ENCODE data around the gene HOXD13.

HOXD13 gene

GRCh38 chr2:176071330-176072291, 20.9 kb upstream of the HOXD13 start:
- DNase-seq (ENCODE audit: extremely low read depth, low read depth) = no peak
- TF ChIP-seq, protein P1, sequence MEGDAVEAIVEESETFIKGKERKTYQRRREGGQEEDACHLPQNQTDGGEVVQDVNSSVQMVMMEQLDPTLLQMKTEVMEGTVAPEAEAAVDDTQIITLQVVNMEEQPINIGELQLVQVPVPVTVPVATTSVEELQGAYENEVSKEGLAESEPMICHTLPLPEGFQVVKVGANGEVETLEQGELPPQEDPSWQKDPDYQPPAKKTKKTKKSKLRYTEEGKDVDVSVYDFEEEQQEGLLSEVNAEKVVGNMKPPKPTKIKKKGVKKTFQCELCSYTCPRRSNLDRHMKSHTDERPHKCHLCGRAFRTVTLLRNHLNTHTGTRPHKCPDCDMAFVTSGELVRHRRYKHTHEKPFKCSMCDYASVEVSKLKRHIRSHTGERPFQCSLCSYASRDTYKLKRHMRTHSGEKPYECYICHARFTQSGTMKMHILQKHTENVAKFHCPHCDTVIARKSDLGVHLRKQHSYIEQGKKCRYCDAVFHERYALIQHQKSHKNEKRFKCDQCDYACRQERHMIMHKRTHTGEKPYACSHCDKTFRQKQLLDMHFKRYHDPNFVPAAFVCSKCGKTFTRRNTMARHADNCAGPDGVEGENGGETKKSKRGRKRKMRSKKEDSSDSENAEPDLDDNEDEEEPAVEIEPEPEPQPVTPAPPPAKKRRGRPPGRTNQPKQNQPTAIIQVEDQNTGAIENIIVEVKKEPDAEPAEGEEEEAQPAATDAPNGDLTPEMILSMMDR (IDR thresholded peaks at IDR 0.05; ENCODE audit: low read depth, low read length) = no peak

- TF ChIP-seq, protein P1 (IDR thresholded peaks at IDR 0.05; ENCODE audit: low read depth, low read length) = no peak
Measured at GRCh38 chr2:176072292-176072669, 20.2 kb upstream of the HOXD13 start.

DNA sequence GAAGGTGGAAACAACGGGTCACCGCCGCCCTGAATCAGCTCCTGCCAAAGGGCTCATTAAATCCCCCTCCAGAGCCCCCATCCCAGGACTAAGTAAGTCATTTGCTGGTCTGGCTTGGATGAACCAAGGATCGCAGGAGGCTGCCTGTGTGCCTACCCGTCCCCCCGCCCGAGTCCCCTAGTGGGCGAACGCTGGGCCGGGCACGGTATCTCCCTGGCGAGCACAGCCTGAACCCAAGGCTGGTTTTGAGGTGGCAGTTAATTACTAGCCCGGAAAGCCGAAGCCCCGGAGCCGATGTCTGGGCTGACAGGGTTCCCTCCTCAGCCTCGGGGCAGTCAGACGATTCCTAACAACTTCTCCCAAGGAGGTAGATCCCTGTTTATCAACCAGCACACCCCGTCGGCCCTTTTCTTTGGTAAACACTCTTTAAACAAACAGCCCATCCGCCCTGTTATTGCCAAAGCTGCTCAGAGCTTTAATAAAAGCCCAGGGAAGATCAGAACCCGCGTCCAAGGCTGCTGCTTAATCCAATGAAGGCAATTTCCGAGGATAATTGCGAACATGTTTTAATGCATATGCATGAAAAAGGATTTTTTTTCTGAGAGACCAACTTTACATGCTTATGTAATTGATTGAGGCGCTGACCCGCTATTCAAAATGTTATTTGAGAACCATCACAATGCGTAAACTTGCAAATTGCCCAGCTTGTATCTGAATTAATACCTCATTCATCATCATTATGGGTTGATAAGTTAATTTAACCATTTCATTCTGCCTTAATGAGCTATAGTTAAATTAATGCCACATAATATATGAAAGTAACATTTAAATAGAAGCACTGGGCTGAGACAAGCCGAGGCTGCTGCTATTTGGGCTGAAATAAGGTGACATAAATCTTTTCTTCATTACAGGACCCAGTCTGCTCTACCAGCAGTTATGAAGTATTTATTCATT, 19.3 kb upstream of the HOXD13 start:
- DNase-seq (ENCODE audit: extremely low read depth, low read depth) = no peak
- TF ChIP-seq, protein P1 (IDR thresholded peaks at IDR 0.05; ENCODE audit: low read depth, low read length) = no peak

More at GRCh38 chr2:176072292-176072669, 20.2 kb upstream of the HOXD13 start:
- no peak for DNase-seq (ENCODE audit: extremely low read depth, low read depth)

- TF ChIP-seq, protein P1 (IDR thresholded peaks at IDR 0.05; ENCODE audit: low read depth, low read length) = no peak
- DNase-seq (ENCODE audit: extremely low read depth, low read depth) = no peak
Measured at GRCh38 chr2:176074919-176075425, 17.5 kb upstream of the HOXD13 start.

- no peak for DNase-seq (ENCODE audit: extremely low read depth, low read depth)
- TF ChIP-seq, protein P1 (IDR thresholded peaks at IDR 0.05; ENCODE audit: low read depth, low read length) = no peak
Measured at GRCh38 chr2:176075481-176075880, 17.0 kb upstream of the HOXD13 start.

DNA sequence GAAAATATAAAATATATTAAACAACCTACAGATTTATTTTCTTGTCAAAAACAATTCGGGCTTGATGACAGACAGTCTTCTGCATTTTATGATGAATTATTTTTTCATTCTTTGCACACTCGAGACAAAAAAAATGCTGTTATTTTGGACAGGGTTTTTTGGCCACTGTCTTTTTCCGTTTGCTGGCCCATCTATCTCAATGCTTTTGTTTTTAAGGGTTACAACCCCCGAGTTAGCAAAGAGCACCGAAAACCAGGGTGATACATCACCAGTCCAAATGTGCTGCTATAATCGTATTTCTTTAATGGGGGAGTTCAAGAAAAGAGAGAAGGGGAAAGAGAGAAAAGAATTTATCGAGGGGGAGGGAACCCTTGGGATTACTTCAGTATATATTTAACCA, 16.5 kb upstream of the HOXD13 start:
- TF ChIP-seq, protein P1 (IDR thresholded peaks at IDR 0.05; ENCODE audit: low read depth, low read length) = no peak
- no peak for DNase-seq (ENCODE audit: extremely low read depth, low read depth)
